Caco-2 (cell line): ENCODE results near the gene TTC24. TPM values are rescaled to one million over a fixed set of nuclear protein-coding genes. Genes with fewer than 3 reads are reported as not detected.

Source experiments
- BruUV-seq: library from RNA; stranded (reverse); fragments of 400-500 nt; replicated peaks from 2 replicates; lab custom pipeline; 2021; lab: Mats Ljungman, UMichigan
- CTCF ChIA-PET: fragments of 300-600 bp; sonication (Branson Sonifier 250); formaldehyde crosslinking; loops from one replicate; lab custom pipeline; 2022; ENCODE audit warnings: antibody characterized with exemption; lab: Charles Lee
- POLR2A ChIA-PET: fragments of 300-600 bp; sonication (Branson Sonifier 250); formaldehyde crosslinking; loops from one replicate; lab custom pipeline; 2022; ENCODE audit warnings: antibody characterized with exemption; lab: Charles Lee
- DNase-seq, 2 experiments: peaks; one replicate each; pipeline versions ENCODE4 v3.0.0 to v3.0.0-alpha.2; 2020 to 2022
- H3K27me3 ChIP-seq: replicated peaks from 2 replicates; pipeline ENCODE4 v1.6.0; 2011; ENCODE audit warnings: low read length; ENCODE audit not compliant: control insufficient read depth, insufficient read depth
- H3K36me3 ChIP-seq: 2 replicates; pipeline ENCODE4 v1.5.1; 2011; ENCODE audit warnings: low read length; ENCODE audit not compliant: control insufficient read depth, insufficient read depth
- H3K4me1 ChIP-seq: fragments of 250-450 bp; sonication (Bioruptor Pico); 2 replicates; pipeline ENCODE4 v1.5.1; 2020; ENCODE audit warnings: mild to moderate bottlenecking
- H3K4me3 ChIP-seq: 2 replicates; pipeline ENCODE4 v1.5.1; 2011; ENCODE audit warnings: low read depth, mild to moderate bottlenecking, control low read depth, low read length
- H3K9me3 ChIP-seq: fragments of 250-450 bp; sonication (Bioruptor Pico); 2 replicates; pipeline ENCODE4 v1.5.1; 2020; ENCODE audit warnings: mild to moderate bottlenecking, moderate library complexity
- H3K27ac Mint-ChIP-seq: one replicate; pipeline ENCODE4 v1.8.0; 2022; ENCODE audit warnings: mixed read lengths; ENCODE audit not compliant: unreplicated experiment
- H3K27me3 Mint-ChIP-seq: one replicate; pipeline ENCODE4 v1.8.0; 2022; ENCODE audit warnings: mixed read lengths; ENCODE audit not compliant: insufficient read depth, unreplicated experiment
- H3K36me3 Mint-ChIP-seq: one replicate; pipeline ENCODE4 v1.8.0; 2022; ENCODE audit warnings: mild to moderate bottlenecking, mixed read lengths; ENCODE audit not compliant: insufficient read depth, unreplicated experiment
- H3K4me1 Mint-ChIP-seq: one replicate; pipeline ENCODE4 v1.8.0; 2022; ENCODE audit warnings: low read depth, mixed read lengths; ENCODE audit not compliant: unreplicated experiment
- H3K4me3 Mint-ChIP-seq: one replicate; pipeline ENCODE4 v1.8.0; 2022; ENCODE audit warnings: mild to moderate bottlenecking, moderate library complexity, mixed read lengths; ENCODE audit not compliant: unreplicated experiment
- H3K9me3 Mint-ChIP-seq: one replicate; pipeline ENCODE4 v1.8.0; 2022; ENCODE audit warnings: mixed read lengths; ENCODE audit not compliant: unreplicated experiment
- CTCF ChIP-seq, 2 experiments: fragments of 200-600 bp in 1 of 2; IDR thresholded peaks; 1 replicate in 1 of 2; 2 replicates in 1 of 2; pipeline versions ENCODE4 v1.5.1 to v1.8.0; 2011 to 2022; ENCODE audit warnings: antibody characterized with exemption in 1 of 2, control low read depth in 1 of 2, inconsistent platforms in 1 of 2, low read depth in 1 of 2, low read length in 1 of 2, mild to moderate bottlenecking in 1 of 2, moderate library complexity in 1 of 2; ENCODE audit not compliant: insufficient read depth in 1 of 2, severe bottlenecking in 1 of 2, unreplicated experiment in 1 of 2
- intact Hi-C: fragments of 100-400 bp; cut with micrococcal nuclease; formaldehyde crosslinking; loops from one replicate; pipeline ENCODE4 v1.10.0; 2022; ENCODE audit not compliant: unreplicated experiment
- total RNA-seq: library from RNA; stranded (reverse); gene quantifications from 2 replicates; pipeline ENCODE4 v1.2.3, GENCODE V29; 2022

Gene TTC24
- total RNA-seq, 1 experiment from 2014 or later, result not detected

- CTCF ChIA-PET, result interaction anchor here (0.6 to 1.1 kb wide), 2 partner anchors 78 to 142 kb away, joined by 4 to 5 read pairs; no protein-coding TSS in a partner anchor
These were observed 19.4 kb downstream of the TTC24 start for GRCh38 chr1:156598731-156599432.

GRCh38 chr1:156599811-156600210 lies 20.3 kb downstream of the TTC24 start:
- H3K27me3 Mint-ChIP-seq, result no peaks in the 10 kb centered on the region
- no TSS peak for BruUV-seq

More at GRCh38 chr1:156598731-156599432, 19.4 kb downstream of the TTC24 start:
- Mint-ChIP-seq H3K36me3 (peaks cover 40% of the 10 kb centered on the region), H3K9me3 (no peaks in the 10 kb centered on the region), H3K27ac (no peak overlapping the region), H3K27me3 (no peaks in the 10 kb centered on the region), H3K4me1 (peaks cover 9% of the 10 kb centered on the region), H3K4me3 (no peak overlapping the region)
- Histone ChIP-seq H3K27me3 (no peaks in the 10 kb centered on the region), H3K4me1 (peaks cover 8% of the 10 kb centered on the region; the same call in 1 of the 2 replicates), H3K9me3 (no peaks in the 10 kb centered on the region), H3K36me3 (0 out of 2 replicates have a peak, but pooled peaks cover 1% of the 10 kb centered on the region), H3K4me3 (no peak overlapping the region)
- no TSS peak for BruUV-seq
- POLR2A ChIA-PET, result interaction anchor here (0.5 to 0.7 kb wide), 2 partner anchors 24 to 141 kb away, joined by 5 read pairs; no protein-coding TSS in a partner anchor
- intact Hi-C loops, result no loop called here
- TF ChIP-seq CTCF (IDR thresholded peaks at IDR 0.05; ENCODE audit: insufficient read depth in 1 of 2, low read depth in 1 of 2, low read length in 1 of 2, severe bottlenecking in 1 of 2, unreplicated experiment in 1 of 2), result no peak
- no peak for DNase-seq

More at GRCh38 chr1:156599811-156600210, 20.3 kb downstream of the TTC24 start:
- DNase-seq, result no peak
- H3K27ac Mint-ChIP-seq, result no peak overlapping the region
- intact Hi-C loops, result loop anchor here (10.0 kb wide), 2 partner anchors 95 to 215 kb away; partner anchors contain the start of gene MEF2D
- no peaks in the 10 kb centered on the region for H3K27me3 ChIP-seq
- H3K4me3 Mint-ChIP-seq, result peak overlapping the region; percentile 79
- H3K9me3 ChIP-seq, result no peaks in the 10 kb centered on the region
- H3K4me3 ChIP-seq, result no peak overlapping the region
- H3K9me3 Mint-ChIP-seq, result no peaks in the 10 kb centered on the region
- peaks cover 8% of the 10 kb centered on the region; the same call in 1 of the 2 replicates for H3K4me1 ChIP-seq
- CTCF ChIA-PET, result interaction anchor here (0.6 kb wide), 1 partner anchor 21 kb away, joined by 5 read pairs; no protein-coding TSS in a partner anchor
- H3K36me3 ChIP-seq, result 0 out of 2 replicates have a peak, but pooled peaks cover 1% of the 10 kb centered on the region
- peaks cover 8% of the 10 kb centered on the region for H3K4me1 Mint-ChIP-seq
- peak in 1 of 2 experiments; percentile 29 for TF ChIP-seq CTCF (IDR thresholded peaks at IDR 0.05; ENCODE audit: insufficient read depth in 1 of 2, low read depth in 1 of 2, low read length in 1 of 2, severe bottlenecking in 1 of 2, unreplicated experiment in 1 of 2)
- peaks cover 33% of the 10 kb centered on the region for H3K36me3 Mint-ChIP-seq
- POLR2A ChIA-PET, result no interaction called here
